ENCODE data around the gene KLHL6. TPM values are rescaled to one million over a fixed set of nuclear protein-coding genes. Genes with fewer than 3 reads are reported as not detected.

Gene KLHL6
- total and polyA plus RNA-seq, 8 donors = 0.58 to 5.7 (median 1.5) TPM

- peak overlapping the region in 4 of 5 donors; percentile 17 to 64 (median 48) for H3K27ac ChIP-seq
- TF ChIP-seq POLR2AphosphoS5 (IDR thresholded peaks at IDR 0.05) (peak in 2 of 3 donors; percentile 22 to 46), CTCF (IDR thresholded peaks at IDR 0.05) (no peak), EP300 (IDR thresholded peaks at IDR 0.05) (no peak), POLR2A (IDR thresholded peaks at IDR 0.05) (no peak)
- intact Hi-C loops (cut with DNase I; ENCODE audit: low total_unique reads) = no loop called here
- peak; percentile 49 to 94 for DNase-seq
- no peaks in the 10 kb centered on the region for H3K9me3 ChIP-seq
- H3K4me3 ChIP-seq = no peak overlapping the region
- H3K4me1 ChIP-seq = peaks cover 0 to 13% (median 9%) of the 10 kb centered on the region in 4 donors
- H3K27me3 ChIP-seq = no peaks in the 10 kb centered on the region
- peaks cover 0 to 14% (median 1%) of the 10 kb centered on the region in 4 donors for H3K36me3 ChIP-seq
- 48 to 61% (median 53%) methylated on average over 6 of the region's 6 CpGs for WGBS, 5 donors
Observed at GRCh38 chr3:183490653-183491052, 64.9 kb downstream of the KLHL6 start.

DNA sequence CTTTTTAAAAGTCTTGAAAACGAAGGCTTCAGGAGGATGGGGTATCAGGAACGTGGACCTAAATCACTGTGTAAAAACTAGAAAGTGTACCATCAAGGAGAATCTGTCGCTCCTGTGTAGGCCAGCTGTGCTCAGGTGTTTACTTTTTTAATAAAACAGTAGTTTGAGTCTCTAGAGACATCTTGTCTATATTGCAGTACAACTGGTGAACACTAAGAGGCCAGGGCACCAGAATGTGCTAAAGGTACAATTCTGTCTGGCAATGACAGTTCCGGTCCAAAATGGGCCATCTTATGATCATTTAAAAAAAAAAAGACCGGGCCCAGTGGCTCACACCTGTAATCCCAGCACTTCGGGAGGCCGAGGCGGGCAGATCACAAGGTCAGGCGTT lies 65.3 kb downstream of the KLHL6 start:
- intact Hi-C loops (cut with DNase I; ENCODE audit: low total_unique reads) = no loop called here

DNA sequence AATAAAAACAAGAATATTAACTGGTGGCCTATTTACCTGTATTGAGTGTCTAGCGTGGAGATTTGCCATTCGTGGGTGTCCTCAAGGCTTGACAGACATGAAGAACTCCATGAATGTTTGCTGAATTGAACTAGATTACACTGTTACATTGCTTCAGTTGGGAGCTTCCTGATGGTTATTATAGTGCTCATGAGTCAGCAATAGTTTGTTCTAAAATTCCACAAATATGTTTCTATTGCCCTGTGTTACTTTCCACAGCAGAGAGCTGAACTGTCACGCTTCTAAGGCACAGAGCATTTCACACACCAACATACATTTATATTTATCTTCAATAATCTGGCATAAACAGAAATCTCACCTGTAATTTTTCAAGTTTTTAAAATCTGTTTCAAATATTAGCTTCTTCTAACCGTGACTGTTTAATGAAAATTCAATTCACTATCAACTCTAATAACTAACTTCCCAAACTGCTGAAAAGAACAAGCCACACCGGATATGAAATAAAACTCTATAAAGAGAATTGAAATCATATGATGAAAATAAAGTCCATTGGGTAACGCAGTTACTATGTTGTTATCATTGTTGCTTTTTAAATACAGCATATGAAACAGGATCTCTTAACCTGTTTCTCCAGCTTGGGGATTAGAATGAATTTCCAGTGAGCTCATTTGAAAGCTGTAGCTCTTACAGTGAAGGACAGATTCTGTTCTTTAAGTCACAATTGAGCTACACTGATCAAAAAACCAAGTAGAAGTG lies 65.9 kb downstream of the KLHL6 start:
- no peaks in the 10 kb centered on the region for H3K27me3 ChIP-seq
- H3K36me3 ChIP-seq = peaks cover 0 to 14% (median 1%) of the 10 kb centered on the region in 4 donors
- peaks cover 0 to 13% (median 9%) of the 10 kb centered on the region in 4 donors for H3K4me1 ChIP-seq
- H3K9me3 ChIP-seq = no peaks in the 10 kb centered on the region
- no peak overlapping the region for H3K27ac ChIP-seq
- 60 to 77% (median 72%) methylated on average over 6 of the region's 6 CpGs for whole genome bisulfite sequencing, 5 donors
- intact Hi-C loops (cut with DNase I; ENCODE audit: low total_unique reads) = no loop called here
- no peak overlapping the region for H3K4me3 ChIP-seq
- TF ChIP-seq CTCF (IDR thresholded peaks at IDR 0.05) (no peak), POLR2A (IDR thresholded peaks at IDR 0.05) (no peak), POLR2AphosphoS5 (IDR thresholded peaks at IDR 0.05) (no peak), EP300 (IDR thresholded peaks at IDR 0.05) (no peak)
- DNase-seq = peak in 1 of 2 donors; percentile 76

More for the DNA sequence above, 65.3 kb downstream of the KLHL6 start:
- Histone ChIP-seq H3K9me3 (no peaks in the 10 kb centered on the region), H3K4me3 (no peak overlapping the region), H3K27ac (peak overlapping the region in 1 of 5 donors; percentile 21), H3K4me1 (peaks cover 0 to 13% (median 9%) of the 10 kb centered on the region in 4 donors), H3K27me3 (no peaks in the 10 kb centered on the region), H3K36me3 (peaks cover 0 to 14% (median 1%) of the 10 kb centered on the region in 4 donors)
- DNase-seq = no peak
- no peak for TF ChIP-seq POLR2A (IDR thresholded peaks at IDR 0.05)
- 75 to 93% (median 76%) methylated on average over 9 of the region's 9 CpGs for WGBS, 5 donors

- intact Hi-C loops (cut with DNase I; ENCODE audit: low total_unique reads) = no loop called here
- Histone ChIP-seq H3K4me3 (no peak overlapping the region), H3K4me1 (peaks cover 0 to 13% (median 9%) of the 10 kb centered on the region in 4 donors), H3K27me3 (no peaks in the 10 kb centered on the region), H3K27ac (no peak overlapping the region), H3K9me3 (no peaks in the 10 kb centered on the region), H3K36me3 (peaks cover 0 to 14% (median 1%) of the 10 kb centered on the region in 4 donors)
- no peak for TF ChIP-seq CTCF (IDR thresholded peaks at IDR 0.05)
- WGBS, 5 donors = 87 to 94% (median 92%) methylated on average over 3 of the region's 3 CpGs
- DNase-seq = peak in 1 of 2 donors; percentile 5
Observed at GRCh38 chr3:183488343-183488742, 67.2 kb downstream of the KLHL6 start.

DNA sequence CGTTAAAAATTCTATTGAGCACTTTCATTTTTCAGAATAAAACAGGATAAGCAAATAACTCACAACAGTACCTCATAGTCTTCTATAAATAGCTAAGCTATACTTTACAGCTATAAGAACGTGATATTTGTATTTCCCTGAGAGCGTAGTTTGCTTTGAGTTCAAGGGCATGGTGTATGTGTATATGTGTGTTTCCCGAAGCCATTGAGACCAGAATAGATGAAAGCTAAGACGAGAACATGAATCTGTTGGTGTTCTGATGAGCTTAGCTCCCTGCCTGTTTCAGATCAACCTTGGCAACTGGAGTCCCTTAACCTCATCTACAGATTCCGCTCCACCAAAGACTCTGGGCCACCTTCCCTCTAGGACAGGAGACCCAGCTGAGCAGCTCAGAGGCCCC lies 67.6 kb downstream of the KLHL6 start:
- DNase-seq = peak in 1 of 2 donors; percentile 7
- Histone ChIP-seq H3K4me1 (peaks cover 0 to 13% (median 9%) of the 10 kb centered on the region in 4 donors), H3K36me3 (peaks cover 0 to 12% (median 1%) of the 10 kb centered on the region in 4 donors), H3K27me3 (no peaks in the 10 kb centered on the region), H3K4me3 (no peak overlapping the region), H3K27ac (no peak overlapping the region), H3K9me3 (no peaks in the 10 kb centered on the region)
- no peak for TF ChIP-seq POLR2A (IDR thresholded peaks at IDR 0.05)
- TF ChIP-seq EP300 (IDR thresholded peaks at IDR 0.05) = no peak
- no peak for TF ChIP-seq POLR2AphosphoS5 (IDR thresholded peaks at IDR 0.05)
- TF ChIP-seq CTCF (IDR thresholded peaks at IDR 0.05) = no peak
- intact Hi-C loops (cut with DNase I; ENCODE audit: low total_unique reads) = no loop called here
- 69 to 79% (median 71%) methylated on average over 6 of the region's 6 CpGs for WGBS, 5 donors

All from stomach (tissue), 9 donors.